Renal pelvis (tissue), 4 donors: ENCODE results near the gene JMJD8. TPM values are rescaled to one million over a fixed set of nuclear protein-coding genes. Genes with fewer than 3 reads are reported as not detected.
A peak's percentile ranks its signal among the peaks of the same experiment; 100 is the strongest.

Source experiments
- DNase-seq: peaks from one replicate; pipeline ENCODE4 v3.0.0-alpha.2; 2013
- polyA plus RNA-seq, 3 donors: library from polyadenylated mRNA; unstranded; fragments of 120-200 nt; gene quantifications; one replicate each; pipeline ENCODE4 v1.2.1, GENCODE V29; 2013; ENCODE audit not compliant: insufficient read length in 3 of 3

JMJD8 gene
- polyA plus RNA-seq, 3 donors: 75.1 to 80.9 (median 75.2) TPM

GRCh38 chr16:667113-667779 is 16.9 kb downstream of the JMJD8 start:
- no peak for DNase-seq

- DNase-seq: no peak
These were observed 17.6 kb downstream of the JMJD8 start for GRCh38 chr16:666572-666971.

DNA sequence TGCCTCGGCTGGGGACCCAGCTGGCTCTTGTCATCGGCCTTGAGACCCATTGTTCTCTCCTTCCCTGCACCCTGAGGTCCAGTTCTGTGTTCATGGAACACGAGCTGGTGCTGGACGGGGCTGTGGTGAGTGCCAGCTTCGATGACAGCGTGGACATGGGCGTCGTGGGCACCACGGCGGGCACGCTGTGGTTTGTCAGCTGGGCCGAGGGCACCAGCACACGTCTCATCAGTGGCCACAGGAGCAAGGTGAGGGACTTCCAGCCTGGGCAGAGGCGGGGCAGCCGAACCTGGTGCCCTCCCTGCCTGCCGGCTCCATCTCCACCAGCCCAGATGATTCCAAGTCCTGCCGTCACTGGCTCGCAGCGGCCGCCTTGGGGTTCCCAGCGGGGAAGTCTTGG is 21.5 kb downstream of the JMJD8 start:
- DNase-seq: no peak

DNA sequence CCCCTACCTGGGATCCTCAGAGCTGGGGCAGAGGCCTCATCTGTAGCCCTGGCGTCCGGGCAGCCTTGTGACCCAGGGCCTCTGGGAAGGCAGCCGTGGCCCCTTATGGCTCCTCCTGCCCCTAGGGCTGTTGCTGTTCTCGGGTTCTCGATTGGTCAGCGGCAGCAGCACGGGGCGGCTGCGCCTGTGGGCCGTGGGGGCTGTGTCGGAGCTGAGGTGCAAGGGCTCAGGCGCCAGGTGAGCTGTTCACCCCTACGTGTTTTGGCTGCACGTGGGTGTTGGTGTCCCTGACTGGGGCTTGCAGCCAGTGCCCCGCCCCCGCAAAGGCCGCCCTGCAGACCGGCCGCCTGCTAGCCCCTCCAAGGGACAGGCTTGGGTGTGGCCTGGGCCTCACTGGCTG is 22.0 kb downstream of the JMJD8 start:
- no peak for DNase-seq

DNA sequence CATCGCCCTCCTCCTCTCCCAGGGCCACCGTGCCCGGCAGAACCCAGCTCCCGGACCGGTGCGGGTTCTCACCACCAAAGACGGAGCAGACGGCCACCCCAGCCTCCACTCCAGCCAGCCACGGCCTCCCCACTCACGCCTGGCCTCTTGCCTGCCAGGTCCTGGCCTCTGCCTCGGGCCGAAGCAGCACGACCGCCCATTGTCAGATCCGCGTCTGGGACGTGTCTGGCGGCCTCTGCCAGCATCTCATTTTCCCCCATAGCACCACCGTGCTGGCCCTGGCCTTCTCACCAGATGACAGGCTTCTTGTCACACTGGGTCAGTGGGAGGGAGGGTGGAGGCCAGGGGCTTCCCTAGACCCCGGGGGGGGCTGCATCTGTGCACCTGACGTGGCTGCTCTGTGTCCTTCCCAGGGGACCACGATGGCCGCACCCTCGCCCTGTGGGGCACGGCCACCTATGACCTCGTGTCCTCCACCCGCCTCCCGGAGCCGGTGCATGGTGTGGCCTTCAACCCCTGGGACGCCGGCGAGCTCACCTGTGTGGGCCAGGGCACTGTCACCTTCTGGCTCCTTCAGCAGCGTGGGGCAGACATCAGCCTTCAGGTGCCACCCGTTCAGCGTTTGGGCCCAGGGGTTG is 22.8 kb downstream of the JMJD8 start:
- no peak for DNase-seq

DNA sequence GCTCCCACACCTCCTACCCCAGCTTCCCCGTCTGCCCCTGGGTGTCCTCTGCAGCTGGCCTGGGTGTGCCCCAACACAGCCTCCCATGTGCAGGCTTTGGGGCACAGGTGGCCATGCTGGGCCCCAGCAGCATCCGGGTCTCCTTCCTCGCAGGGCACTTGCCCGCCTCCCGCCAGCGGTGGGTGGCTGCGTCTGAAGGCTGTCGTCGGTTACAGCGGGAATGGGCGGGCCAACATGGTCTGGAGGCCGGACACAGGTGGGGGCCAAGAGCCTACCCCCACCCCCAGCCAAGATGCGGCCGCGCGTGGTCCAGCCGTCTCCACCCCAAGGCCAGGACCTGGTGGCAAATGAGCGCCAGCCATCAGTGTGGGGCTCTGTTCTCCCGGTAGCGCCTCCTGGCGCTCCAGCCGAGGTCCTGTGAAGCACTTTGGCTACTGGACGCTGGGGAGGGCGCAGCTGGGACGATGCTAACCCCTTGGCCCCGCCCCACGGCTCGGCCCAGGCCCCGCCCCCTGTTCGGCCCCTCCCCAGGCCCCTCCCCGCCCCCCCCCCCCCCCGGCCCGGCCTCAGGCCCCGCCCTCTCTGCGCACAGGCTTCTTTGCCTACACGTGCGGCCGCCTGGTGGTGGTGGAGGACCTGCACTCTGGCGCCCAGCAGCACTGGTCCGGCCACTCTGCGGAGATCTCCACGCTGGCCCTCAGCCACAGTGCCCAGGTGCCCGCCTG is 23.5 kb downstream of the JMJD8 start:
- peak; percentile 67 for DNase-seq

GRCh38 chr16:660132-660458 is 24.0 kb downstream of the JMJD8 start:
- DNase-seq: no peak

- DNase-seq: no peak
These were observed 24.5 kb downstream of the JMJD8 start for GRCh38 chr16:659618-660017.

DNA sequence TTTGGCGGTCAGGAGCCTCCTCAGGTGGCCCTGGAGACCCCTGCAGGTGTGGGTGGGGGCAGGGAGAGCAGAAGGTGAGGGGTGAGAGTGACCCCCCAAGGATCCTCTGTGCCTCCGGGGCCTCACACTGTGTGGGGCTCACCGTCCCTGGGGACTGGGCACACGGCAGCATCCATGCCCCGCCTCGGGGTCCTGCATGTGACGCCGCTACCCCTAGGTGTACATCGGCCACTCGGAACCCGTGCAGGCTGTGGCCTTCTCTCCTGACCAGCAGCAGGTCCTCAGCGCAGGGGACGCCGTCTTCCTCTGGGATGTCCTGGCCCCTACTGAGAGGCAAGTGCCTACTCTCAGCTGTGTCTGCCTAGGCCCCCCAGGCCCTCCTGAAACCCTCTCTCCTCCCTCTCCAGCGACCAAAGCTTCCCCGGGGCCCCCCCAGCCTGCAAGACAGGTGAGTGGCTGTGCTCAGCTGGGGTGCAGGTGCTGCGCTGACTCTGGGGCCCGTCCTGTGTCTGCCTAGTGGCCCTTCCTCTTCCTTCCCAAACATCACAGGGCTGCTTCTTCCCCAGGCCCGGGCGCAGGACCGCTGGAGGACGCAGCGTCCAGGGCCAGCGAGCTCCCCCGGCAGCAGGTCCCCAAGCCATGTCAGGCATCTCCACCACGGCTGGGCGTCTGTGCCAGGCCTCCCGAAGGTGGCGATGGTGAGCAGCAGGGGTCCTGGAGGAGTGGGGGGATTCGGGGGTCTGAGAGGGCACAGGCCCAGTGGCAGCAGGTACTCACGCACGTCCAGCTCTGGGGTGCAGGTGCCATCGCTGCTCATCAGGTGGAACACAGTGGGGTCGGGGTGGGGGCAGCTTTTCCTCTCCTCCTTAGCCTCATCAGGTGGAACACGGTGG is 25.2 kb downstream of the JMJD8 start:
- no peak for DNase-seq

GRCh38 chr16:657487-657886 is 26.6 kb downstream of the JMJD8 start:
- DNase-seq: no peak

- no peak for DNase-seq
These were observed 30.1 kb downstream of the JMJD8 start for GRCh38 chr16:654034-654433.

DNA sequence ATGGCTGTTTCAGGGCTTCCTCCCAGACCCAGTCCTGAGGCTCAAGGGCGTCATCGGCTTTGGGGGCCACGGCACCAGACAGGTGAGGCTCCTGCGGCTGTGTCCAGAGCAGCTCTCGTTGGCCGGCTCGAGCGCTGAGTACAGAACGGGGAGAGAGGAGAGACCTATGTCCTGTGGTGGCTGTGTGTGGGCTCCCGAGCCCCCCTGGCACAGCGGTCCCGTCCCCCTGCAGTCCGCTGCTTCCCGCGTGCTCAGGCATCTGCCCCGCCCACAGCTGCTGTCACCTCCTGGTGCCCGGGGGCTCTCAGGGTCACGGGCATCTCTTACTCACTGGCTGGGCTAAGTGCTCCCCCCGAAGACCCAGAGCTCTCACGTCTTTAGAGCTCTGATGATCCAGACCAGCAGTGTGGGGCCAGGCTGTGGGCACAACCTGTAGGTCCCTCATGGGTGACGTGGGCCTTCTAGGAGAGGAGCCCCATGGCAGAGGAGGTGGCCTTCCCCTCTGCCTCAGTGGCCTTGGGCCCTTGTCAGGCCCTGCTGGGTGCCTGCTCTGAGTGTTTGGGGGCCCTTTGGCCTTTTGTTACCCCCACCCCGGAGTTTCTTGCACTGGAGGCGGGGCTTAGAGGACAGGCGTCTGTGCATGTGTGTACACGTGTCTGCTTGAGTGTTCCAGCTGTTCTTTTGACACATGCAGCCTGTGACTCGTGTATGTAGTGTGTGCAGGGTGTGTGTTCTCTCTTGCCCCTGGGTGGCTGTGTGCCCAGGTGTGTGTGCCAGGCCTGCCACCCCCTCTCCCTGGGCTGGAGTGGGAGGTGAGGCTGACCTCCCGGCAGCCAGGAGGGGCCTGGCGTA is 31.5 kb downstream of the JMJD8 start:
- no peak for DNase-seq

DNA sequence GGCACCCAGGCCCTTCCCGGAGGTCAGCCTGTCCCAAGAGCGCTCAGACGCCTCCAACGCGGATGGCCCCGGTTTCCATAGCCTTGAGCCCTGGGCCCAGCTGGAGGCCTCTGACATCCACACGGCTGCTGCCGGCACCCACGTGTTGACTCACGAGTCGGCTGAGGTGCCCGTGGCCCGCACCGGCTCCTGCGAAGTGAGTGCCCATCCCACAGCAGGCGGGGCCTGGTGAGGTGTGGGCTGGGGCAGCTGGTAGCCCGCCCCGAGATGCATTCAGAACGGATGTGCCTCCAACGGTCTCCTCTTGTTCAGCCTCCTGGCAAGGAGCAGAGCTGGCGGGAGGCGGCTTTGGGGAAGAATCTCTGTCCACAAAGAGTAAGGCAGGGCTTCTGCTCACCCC is 32.3 kb downstream of the JMJD8 start:
- no peak for DNase-seq

DNA sequence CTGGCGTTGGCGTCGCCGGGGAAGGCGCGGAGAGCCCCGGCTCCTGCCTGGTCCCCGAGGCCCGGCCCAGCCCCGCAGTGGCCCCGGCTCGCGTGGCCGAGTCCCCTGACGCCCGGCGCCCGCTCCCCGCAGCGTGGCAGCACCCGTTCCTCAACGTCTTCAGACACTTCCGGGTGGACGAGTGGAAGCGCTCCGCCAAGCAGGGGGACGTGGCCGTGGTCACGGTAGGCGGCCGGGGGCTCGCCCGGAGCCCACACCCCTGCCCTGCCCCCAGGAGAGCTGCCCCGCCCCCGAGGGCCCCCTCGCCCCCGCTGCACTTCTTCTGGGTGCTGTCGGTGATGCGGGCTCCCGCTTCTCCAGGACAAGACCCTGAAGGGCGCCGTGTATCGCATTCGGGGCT is 34.5 kb downstream of the JMJD8 start:
- no peak for DNase-seq

DNA sequence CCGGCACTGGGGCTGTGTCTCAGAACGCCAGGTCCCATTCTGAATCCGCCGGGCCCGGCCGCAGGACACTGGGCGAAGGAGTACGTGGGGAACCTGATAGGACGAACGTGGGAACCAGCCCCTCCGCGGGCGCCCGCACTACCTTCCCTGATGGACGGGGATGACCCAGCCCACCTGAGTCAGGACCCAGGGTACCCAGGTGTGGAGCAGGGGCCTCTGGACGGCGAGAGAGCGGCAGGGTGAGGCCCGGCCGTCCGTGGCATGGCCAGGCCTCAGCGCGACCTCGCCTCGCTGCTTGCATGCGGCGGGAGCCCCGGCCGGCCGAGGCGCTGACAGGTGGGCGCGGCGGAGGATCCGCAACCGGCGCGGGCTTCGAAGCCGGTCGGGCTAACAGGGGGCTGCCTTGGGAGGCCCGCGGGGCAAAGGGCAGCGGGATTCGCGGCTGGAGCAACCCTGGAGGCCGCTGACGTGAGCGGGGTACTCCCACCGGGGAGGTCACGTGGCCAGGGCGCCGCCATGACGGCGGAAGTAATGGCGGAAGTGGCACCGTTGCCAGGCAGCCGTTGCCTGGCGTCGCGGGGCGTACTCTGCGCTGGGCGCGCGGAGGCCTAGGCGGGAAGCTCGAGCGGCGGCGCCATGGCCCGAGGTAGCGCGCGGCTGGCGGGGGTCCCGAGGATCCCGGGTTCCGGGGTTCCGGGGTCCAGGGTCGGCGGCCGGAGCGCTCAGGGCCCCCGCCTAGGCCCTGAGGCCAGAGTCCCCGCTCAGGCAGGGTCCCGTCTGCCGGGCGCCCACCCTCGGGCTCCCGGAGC is 35.1 kb downstream of the JMJD8 start, which contains the start of gene WDR90:
WDR90 (plus strand) TSS at position 585 of the 809 bp plus-strand sequence; CDS start at position 637, 52 bp downstream.
- DNase-seq: peak; percentile 88

- DNase-seq: no peak
These were observed 35.9 kb downstream of the JMJD8 start for GRCh38 chr16:648071-648780.

DNA sequence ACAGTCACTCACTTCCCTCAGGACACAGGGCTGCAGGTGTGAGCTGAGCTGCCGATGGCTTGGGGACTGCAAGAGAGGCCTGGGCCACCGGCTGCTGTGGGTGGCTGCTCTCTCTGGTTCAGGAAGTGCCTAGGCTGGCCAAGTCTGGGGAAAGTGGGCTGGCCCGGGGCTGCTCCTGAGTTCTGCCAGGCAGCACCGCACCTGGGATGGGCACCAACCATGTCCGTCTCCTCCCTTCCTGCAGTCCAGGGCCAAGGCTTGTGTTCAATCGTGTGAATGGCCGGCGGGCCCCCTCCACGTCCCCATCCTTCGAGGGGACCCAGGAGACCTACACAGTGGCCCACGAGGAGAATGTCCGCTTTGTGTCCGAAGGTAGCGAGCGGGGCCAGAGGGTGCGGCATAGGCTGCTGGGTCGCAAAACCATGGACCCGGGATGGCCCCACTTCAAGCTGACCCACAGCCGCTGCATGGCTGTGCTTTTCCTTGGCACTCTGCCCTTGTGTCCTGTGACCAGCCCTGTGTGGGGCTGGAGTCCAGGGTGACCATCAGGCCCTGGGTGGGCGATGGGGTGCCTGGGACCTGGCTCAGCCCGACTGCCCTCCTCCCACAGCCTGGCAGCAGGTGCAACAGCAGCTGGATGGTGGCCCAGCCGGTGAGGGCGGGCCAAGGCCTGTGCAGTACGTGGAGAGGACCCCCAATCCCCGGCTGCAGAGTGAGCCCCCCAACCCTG is 36.8 kb downstream of the JMJD8 start:
- no peak for DNase-seq

GRCh38 chr16:646679-647172 is 37.4 kb downstream of the JMJD8 start:
- DNase-seq: no peak
